ENCODE measurements around the gene ZFPL1. TPM values are rescaled to one million over a fixed set of nuclear protein-coding genes. Genes with fewer than 3 reads are reported as not detected.

Gene ZFPL1
- total RNA-seq, 2 donors from 2014 or later: 61.6 to 62.6 TPM

DNA sequence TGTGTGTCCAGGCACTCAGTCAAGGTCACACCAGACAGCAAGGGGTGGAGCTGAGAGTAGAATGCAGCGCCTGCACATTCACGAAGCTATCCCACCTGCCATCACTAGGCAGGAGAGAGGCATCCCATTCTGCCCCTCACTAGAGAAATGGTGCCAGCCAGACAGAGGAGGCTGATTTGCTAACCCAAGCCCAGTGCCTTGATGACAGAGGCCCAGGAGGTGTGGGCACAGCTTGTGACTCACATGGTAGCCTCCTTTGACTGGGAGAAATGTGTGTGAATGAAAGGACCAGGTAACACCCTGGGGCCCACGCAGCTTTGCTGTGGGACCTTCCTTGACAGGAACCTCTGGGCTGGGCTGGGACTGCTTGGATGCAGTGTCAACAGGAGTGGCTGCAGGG is 20.5 kb upstream of the ZFPL1 start:
- H3K4me3 ChIP-seq: no peak overlapping the region
- TF ChIP-seq POLR2AphosphoS5 (IDR thresholded peaks at IDR 0.05) (no peak), POLR2A (IDR thresholded peaks at IDR 0.05) (no peak)
- TF ChIP-seq, protein P1, sequence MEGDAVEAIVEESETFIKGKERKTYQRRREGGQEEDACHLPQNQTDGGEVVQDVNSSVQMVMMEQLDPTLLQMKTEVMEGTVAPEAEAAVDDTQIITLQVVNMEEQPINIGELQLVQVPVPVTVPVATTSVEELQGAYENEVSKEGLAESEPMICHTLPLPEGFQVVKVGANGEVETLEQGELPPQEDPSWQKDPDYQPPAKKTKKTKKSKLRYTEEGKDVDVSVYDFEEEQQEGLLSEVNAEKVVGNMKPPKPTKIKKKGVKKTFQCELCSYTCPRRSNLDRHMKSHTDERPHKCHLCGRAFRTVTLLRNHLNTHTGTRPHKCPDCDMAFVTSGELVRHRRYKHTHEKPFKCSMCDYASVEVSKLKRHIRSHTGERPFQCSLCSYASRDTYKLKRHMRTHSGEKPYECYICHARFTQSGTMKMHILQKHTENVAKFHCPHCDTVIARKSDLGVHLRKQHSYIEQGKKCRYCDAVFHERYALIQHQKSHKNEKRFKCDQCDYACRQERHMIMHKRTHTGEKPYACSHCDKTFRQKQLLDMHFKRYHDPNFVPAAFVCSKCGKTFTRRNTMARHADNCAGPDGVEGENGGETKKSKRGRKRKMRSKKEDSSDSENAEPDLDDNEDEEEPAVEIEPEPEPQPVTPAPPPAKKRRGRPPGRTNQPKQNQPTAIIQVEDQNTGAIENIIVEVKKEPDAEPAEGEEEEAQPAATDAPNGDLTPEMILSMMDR (IDR thresholded peaks at IDR 0.05): no peak
- intact Hi-C loops (cut with DNase I): no loop called here
- no peaks in the 10 kb centered on the region for H3K4me1 ChIP-seq (replicated peaks)
- H3K9me3 ChIP-seq: no peaks in the 10 kb centered on the region
- DNase-seq (ENCODE audit: low spot score): no peak
- no peaks in the 10 kb centered on the region for H3K36me3 ChIP-seq
- H3K27ac ChIP-seq: no peak overlapping the region
- WGBS: 65% methylated on average over 3 of the region's 3 CpGs
- no peaks in the 10 kb centered on the region for H3K27me3 ChIP-seq (replicated peaks; ENCODE audit: insufficient read depth)

DNA sequence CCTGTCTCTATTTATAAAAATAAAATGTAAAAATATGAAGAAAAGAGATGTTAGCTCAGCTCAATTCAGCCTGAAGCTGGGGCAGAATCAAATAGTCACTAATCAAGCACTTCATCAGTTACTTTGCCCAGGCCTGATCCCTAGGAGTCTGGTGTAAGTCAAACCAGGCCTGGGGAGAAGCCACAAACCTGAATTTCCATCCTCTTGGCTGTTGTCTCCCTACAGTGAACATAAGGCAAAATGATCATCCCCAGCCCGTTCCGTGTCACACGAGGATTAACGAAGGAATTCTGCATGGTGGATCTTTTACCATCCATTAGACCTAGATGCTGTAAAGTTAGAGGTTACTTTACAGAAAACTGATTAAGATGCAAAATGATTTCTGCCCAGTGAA is 19.2 kb upstream of the ZFPL1 start:
- Histone ChIP-seq H3K36me3 (no peaks in the 10 kb centered on the region), H3K4me3 (no peak overlapping the region), H3K4me1 (replicated peaks) (no peaks in the 10 kb centered on the region), H3K9me3 (no peaks in the 10 kb centered on the region), H3K27ac (no peak overlapping the region), H3K27me3 (replicated peaks; ENCODE audit: insufficient read depth) (no peaks in the 10 kb centered on the region)
- no peak for DNase-seq (ENCODE audit: low spot score)
- TF ChIP-seq POLR2AphosphoS5 (IDR thresholded peaks at IDR 0.05) (no peak), POLR2A (IDR thresholded peaks at IDR 0.05) (no peak)
- TF ChIP-seq, protein P1 (IDR thresholded peaks at IDR 0.05): no peak
- intact Hi-C loops (cut with DNase I): no loop called here
- WGBS: 84% methylated on average over 4 of the region's 4 CpGs

DNA sequence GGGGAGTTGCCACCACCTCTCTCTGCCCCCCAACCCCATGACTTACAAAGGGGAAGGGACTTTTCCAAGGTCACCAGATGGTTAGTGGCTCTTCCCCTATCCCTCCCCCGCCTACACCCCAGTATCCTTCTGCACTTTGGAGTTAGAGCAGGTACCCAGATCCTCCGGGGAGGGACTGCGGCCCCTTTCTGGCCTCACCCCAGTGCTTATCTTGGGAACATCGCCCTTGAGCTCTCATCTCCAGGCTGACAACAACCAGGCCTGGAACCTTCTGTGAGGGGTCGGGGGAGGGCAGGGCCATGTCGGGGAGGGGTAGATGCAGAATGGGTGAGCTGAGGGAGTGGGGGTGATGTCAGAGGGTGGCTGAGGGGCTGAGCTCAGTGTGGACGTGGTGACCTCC is 18.2 kb upstream of the ZFPL1 start:
- WGBS: 84% methylated on average over 7 of the region's 7 CpGs
- H3K4me1 ChIP-seq (replicated peaks): no peaks in the 10 kb centered on the region
- H3K27ac ChIP-seq: no peak overlapping the region
- H3K27me3 ChIP-seq (replicated peaks; ENCODE audit: insufficient read depth): no peaks in the 10 kb centered on the region
- no peak for TF ChIP-seq POLR2A (IDR thresholded peaks at IDR 0.05)
- TF ChIP-seq, protein P1 (IDR thresholded peaks at IDR 0.05): no peak
- H3K4me3 ChIP-seq: no peak overlapping the region
- no peaks in the 10 kb centered on the region for H3K9me3 ChIP-seq
- intact Hi-C loops (cut with DNase I): no loop called here
- H3K36me3 ChIP-seq: no peaks in the 10 kb centered on the region
- no peak for DNase-seq (ENCODE audit: low spot score)

DNA sequence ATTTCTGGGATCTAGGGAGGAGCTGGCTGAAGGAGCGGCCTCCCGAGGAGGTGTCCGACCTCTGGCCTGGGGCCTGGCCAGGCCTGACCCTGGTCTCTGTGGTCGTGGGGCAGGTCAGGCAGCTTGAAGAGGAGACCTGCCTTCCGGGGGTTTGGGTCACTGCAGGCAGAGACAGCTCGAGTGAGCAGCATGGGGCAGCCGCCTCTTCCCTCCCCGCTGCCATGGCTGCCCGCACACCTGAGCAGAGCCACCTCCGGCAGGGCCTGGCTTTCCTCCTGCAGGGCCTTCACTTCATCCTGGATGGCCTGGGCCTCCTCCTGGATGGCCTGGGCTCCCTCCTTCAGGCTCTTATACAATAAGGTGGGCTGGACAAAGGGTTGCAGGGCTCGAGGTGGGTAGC is 17.7 kb upstream of the ZFPL1 start:
- WGBS: 67% methylated on average over 11 of the region's 11 CpGs
- H3K27me3 ChIP-seq (replicated peaks; ENCODE audit: insufficient read depth): no peaks in the 10 kb centered on the region
- H3K27ac ChIP-seq: no peak overlapping the region
- H3K36me3 ChIP-seq: no peaks in the 10 kb centered on the region
- DNase-seq (ENCODE audit: low spot score): no peak
- no peaks in the 10 kb centered on the region for H3K9me3 ChIP-seq
- TF ChIP-seq POLR2A (IDR thresholded peaks at IDR 0.05): no peak
- TF ChIP-seq POLR2AphosphoS5 (IDR thresholded peaks at IDR 0.05): no peak
- TF ChIP-seq, protein P1 (IDR thresholded peaks at IDR 0.05): no peak
- no peak overlapping the region for H3K4me3 ChIP-seq
- H3K4me1 ChIP-seq (replicated peaks): no peaks in the 10 kb centered on the region
- intact Hi-C loops (cut with DNase I): no loop called here

DNA sequence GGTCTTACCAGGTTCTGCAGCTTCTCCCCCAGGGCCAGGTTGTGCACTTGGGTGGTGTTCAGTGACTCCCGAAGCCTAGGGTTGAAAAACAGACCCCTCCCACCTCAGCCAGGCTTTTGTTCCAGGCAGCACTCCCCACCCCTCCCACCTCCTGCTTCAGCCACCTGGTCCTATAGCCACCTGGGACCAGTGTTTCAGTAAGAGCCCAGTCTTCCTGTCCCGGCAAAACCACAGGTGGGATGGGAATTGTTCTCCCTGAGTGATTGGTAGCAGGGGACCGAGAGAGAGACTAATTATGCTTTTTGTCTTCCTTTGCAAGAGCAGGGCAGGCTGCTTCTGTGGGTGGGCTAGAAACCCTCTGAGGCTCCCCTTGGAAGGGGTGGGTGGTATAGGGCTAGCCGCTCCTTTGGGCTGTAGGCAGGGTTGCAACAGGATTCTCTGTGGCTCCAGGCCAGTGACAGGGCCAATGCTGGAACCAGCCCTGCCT is 17.2 kb upstream of the ZFPL1 start:
- H3K4me1 ChIP-seq (replicated peaks): no peaks in the 10 kb centered on the region
- H3K9me3 ChIP-seq: no peaks in the 10 kb centered on the region
- H3K27ac ChIP-seq: no peak overlapping the region
- intact Hi-C loops (cut with DNase I): no loop called here
- no peaks in the 10 kb centered on the region for H3K36me3 ChIP-seq
- H3K4me3 ChIP-seq: no peak overlapping the region
- no peaks in the 10 kb centered on the region for H3K27me3 ChIP-seq (replicated peaks; ENCODE audit: insufficient read depth)
- DNase-seq (ENCODE audit: low spot score): no peak
- 76% methylated on average over 4 of the region's 4 CpGs for WGBS
- TF ChIP-seq POLR2A (IDR thresholded peaks at IDR 0.05): no peak
- TF ChIP-seq, protein P1 (IDR thresholded peaks at IDR 0.05): no peak
- no peak for TF ChIP-seq POLR2AphosphoS5 (IDR thresholded peaks at IDR 0.05)
